DMS53 (cell line): ENCODE data around the gene CNPPD1.
A peak's percentile ranks its signal among the peaks of the same experiment; 100 is the strongest.

Experiments
- DNase-seq: peaks from one replicate; lab custom pipeline; 2025; lab: John Stamatoyannopoulos, UW

CNPPD1 gene

DNA sequence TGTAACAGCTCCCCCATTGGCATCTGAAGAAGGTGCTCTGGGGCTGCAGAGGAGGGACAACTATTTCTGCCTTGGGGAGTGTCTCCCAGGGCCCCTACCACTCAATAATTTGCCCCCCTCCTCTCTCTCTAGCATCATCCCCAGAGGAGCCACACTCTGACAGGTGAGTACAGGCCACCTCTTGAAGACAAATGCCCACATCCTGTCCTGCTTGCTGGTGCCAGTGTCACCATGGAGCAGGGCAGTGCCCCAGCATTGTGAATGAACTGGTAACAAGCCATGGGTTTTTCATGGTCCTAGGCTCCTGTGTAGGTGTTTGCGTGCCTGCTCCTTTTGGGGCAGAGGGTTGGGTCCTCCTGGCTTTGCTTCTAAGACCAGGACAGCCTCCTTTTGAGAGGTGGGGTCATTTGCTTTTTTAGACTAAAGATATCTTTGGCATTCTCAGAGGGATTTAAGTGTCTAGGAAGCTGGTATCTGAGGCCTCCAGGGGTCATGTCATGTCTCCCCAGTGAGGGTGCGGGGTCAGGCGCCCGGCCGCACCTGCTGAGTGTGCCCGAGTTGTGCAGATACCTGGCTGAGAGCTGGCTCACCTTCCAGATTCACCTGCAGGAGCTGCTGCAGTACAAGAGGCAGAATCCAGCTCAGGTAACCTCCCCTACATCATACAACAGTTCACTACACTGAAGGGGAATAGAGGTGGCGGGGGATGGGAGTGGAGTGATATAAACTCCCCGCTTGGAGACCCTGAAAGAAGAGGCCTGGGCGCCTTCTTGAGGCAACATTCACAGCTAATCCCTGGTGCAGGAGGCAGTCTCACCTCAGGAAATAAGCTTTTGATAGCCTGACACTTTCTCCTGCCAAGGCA lies 3.1 kb upstream of the CNPPD1 start:
- no peak for DNase-seq

DNA sequence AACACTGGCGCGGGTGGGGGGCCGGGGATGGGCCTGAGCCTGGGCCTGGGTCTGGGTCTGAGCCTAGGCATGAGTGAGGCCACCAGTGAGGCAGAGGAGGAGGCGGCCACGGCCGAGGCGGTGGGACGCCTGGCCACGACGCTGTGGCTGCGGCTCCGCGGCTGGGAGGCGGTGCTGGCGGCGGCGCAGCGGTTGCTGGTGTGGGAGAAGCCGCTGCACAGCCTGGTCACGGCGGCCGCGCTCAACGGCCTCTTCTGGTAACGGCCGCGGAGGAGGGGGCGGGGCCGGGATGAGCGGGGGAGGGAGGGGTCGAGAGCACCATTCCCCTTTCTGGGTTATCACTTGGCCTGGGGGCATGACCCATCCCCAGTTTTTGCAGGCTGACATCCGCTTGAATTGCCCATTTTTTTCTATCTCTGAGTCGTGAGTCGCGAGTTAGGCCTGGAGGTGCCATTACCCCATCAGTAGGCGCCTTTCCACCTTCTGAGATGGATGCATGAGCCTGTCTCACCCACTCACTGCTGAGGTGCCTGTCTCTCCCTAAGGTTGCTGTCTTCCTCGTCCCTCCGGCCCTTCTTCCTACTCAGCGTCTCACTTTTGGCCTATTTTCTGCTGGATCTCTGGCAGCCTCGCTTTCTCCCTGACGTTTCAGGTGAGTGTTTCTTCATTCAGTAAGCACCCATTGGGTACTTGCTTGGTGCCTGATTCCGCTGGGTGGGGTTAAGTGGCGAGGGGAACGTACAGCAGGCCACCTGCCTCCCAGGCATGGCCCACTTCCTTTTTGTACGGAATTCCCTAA lies 1.9 kb upstream of the CNPPD1 start:
- DNase-seq, result peak; percentile 68

DNA sequence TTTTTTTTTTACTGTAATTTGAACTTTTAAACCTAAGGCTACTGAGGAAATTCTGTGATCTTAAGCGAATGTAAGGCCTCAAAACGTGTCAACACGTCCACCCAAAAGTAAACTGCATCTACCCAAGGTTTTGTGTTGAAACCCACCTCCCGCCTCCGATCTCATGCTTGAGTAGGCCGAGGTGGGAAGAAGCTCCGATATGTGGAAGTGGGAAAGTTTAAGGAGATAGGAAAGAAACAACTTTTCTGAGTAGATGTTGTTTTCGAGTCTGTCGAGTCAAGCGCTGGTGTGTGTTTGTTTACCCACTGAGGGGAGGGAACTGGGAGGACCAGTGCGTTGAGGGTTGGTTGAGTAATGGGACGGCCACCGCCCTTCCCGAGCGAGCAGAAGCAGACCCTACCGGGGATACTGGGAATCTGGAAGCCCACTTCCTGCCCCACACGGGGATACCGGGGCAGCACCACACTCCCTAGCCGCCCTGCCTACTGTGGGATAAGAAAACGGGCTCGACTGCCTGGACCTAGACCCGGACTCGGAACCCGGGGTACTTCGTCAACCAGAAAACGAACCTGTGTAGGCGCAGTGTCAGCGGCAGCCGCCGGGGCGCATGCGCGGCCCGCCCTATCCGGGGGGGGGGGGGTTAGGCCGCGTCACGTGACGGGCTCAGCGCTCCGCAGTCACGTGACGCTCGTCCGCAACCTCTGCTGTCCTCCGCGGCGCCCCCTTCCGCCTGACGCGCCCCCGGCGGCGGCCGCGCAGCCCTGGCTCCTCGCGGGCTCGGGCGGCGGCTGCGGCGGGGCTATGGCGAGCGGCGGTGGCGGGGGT lies 1.0 kb upstream of the CNPPD1 start, which contains the start of gene RETREG2:
TSS of gene RETREG2 (plus strand) at position 724 of the 825 bp plus-strand sequence. CDS start at position 802, 78 bp downstream.
- DNase-seq, result peak; percentile 91

DNA sequence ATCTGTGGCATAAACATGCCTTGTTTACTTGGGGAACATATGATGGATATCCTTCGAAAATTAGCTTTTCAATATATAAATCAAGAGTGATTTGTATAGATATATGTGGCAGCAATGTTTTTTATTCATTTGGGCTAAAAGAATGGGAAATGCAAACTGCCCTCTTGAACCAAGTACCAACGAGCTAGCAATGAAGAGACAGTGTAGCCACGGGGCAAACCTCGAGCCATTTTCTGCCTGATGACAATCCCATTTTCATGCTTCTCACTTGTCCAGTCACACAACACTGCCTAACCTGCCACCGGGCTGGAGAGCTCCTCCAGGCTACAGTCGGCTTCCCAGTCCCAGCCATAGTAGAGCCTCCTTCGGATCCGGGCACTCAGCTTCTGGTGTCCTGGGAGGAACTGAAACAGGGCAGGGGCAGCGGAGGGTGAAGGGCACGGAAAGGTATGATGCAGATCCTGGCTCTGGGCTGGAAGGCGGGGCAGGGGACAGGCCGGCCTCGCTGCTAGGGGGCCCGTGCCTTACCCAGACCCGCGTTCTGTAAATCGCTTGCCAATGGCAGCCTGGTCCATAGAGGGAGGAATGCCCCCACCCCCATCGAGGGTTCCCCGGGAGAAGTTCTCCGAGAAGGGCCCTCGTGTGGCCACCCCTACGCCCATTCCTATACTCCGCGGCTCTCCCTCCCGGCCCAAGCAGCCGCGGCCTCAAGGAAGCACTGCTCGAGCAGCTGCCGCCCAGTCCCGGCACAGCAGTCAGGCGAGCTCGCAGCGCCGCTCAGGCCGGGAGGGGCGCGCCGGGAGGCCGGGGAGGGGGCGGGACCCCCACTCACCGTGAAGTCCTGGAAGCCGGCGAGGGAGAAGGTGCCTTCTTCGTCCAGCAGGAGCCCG lies 552 bp downstream of the CNPPD1 start:
- peak; percentile 71 for DNase-seq

DNA sequence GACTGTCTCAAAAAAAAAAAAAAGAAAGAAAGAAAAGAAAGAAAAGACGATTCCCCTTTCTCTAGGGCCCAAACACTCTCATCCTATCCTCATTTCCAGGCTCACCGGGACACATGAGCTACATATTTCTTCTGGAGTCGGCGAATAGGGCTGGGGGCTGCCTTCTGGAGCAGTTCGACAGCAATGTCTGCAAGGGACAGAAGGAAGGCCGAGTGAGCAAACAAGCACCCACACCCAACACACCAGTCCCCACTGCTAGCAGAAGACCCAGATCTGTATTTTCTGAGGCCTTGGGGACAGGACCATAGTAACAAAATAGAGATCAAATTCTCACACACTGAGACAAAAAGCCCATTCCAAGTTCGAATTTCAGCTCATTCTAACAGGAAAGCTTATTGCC lies 1.2 kb downstream of the CNPPD1 start:
- no peak for DNase-seq

DNA sequence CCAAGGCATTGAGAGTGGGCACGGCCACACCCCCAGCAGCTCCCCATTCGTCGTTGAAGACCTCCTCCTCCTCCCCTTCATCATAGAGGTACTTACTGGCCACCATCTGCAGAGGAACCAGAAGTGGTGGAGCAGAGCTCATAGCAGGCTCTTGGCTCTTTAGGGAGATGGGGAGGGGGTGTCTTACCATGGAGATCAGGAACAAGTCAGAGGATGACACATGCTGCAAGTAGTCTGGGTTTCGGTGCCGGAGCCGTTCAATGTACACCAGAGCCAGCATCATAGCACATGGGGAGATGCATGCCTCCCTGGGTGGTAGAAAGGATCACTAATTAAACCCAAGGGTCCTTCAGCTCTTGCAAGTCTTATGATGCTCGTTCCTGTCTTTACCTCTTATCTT lies 1.9 kb downstream of the CNPPD1 start:
- no peak for DNase-seq

DNA sequence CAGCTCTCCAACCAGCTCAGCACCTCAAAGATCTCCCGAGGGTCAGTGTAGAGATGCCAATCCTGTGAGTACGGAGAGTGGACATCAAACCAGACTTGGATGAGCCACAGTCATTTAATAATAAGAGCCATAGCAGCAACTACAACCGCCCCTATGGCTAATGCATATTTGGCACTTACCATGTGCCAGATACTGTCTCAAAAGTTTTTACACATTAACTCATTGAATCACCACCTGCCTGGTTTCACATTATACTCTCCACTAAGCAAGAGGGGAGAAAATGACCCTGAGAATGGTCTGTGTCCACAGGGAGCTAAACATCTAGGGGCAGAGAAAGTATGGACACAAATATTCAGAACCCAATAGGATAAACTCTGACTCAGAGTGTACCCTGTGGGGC lies 2.6 kb downstream of the CNPPD1 start:
- no peak for DNase-seq

DNA sequence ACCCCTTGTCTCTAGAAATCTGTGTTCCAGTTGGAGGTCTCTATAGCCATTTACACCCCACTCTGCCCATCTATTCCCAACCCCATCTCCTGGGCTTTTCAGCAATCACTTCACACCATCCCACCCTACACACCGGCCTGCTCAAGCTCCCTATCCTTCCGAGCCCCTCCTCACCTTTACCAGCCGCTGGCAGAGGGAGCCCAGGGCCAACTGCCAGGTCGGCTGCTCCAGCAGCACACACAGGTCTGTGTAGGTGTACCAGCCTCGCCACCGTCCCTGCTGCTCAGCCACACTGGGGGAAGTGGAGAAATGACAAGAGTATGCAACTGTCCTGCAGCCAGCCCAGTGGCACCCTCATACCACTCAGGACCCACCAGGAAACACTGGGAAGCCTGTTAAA lies 3.5 kb downstream of the CNPPD1 start:
- DNase-seq, result no peak

DNA sequence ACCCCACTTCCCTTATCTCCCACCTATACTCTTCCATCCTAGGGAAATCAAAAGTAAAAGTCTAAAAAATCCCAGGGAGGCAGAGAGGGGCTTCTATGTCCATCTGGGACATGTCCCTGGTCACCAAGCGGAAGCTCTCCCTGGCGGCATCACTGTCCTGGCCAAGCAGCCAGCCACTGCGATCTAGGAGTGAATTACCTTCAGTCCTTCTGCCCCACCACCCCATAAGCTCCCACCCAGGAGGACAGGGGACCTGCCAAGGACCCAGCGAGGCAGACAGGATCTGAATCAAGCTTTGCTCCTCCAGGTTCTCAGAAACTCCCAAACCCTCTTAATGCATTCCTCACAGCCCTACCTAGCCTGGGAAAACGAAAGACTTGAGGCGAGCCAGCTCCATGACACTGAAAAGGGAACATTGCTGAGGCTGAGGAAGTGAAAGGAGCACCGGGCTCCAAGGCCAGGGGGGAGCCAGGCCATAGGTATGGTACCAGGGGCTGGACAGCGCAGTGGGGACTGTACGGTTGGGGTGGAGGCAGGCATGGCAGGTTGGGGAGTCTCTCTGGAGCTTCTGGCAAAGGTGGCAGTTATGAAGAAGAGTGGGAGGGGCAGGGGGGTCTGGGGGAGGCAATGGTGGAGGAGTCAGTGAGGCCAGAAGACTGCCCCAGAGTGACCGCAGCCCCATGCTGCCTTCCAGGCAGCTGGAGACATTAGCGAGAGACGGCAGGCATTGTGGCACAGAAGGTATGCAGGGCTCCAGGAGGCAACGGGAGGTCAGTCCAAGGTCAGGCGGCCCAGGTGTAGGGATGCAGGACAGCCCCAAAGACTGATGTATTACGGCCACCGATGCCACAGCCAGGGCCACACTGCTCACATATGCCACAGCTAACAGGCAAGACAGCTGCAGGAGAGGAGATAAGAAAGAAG lies 4.2 kb downstream of the CNPPD1 start:
- DNase-seq, result no peak

DNA sequence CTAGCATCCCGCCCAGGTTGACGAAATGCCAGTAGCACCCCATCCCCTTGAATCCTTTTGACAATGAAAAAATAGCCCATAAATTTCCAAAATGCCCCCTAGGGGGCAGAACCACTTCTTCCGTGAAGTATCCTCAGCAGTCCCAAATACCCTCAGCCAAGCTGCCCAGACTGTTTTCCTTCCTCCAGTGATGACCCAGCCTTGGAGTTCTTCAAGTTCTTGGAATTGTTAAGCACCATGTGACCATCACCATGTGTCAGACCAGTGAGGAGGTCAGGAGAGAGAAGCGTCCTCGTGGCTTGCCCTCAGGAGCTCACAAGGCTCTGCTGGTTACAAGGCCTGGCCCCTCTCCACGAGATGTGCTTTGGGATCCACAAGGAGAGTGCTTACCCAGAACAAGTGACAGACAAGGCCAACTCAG lies 5.5 kb downstream of the CNPPD1 start:
- DNase-seq, result peak; percentile 58

DNA sequence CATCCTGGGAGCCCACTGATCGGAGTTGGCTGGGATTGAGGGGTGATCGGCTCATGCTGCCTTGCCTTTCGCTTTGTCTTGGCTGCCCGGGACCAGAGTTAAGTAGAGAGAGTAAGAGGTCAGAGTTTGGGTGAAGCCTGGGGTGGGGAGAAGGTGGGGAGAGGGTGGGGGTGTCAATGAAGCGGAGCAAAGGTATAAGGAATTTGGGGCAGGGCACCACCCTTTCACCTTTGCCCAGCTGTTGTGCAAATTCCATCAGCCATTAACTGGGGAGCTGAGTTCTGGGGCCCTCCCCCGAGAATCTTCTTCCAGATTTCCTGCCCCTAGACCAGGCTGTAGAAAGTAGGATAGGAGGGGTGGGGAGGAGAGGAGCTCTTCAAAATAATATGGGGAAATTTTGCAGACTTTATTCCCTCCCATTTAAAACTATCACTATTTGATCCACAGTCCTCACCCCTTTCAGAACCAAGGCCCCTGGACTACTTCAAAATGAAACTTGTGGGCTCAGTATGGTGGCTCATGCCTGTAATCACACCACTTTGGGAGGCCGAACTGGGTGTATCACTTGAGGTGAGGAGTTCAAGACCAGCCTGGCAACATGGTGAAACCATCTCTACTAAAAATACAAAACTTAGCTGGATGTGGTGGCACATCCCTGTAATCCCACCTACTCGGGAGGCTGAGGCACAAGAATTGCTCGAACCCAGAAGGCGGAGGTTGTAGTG lies 6.6 kb downstream of the CNPPD1 start, which contains the start of gene SLC23A3:
TSS of gene SLC23A3 (minus strand) at position 100 of the 725 bp plus-strand sequence. CDS start at position 55, 45 bp downstream.
- no peak for DNase-seq

DNA sequence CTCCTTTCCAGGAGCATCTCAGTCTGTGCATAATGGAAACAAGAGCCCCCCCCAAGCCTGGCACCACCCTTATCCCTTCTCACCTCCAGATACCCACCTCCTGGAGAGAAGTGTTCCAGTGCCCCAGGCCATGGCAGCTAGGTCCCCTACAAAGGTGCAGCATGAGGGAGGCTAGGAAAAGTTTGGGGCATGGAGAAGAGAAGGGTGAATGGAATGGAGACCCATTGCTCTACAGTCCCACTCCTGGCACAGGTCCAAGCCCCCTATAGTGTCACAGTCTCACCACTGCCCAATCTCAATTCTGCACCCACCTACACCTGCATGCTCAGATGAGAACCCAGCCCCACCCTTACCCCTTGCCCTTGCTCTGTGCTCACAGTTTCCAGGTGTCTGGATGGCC lies 7.8 kb downstream of the CNPPD1 start:
- DNase-seq, result no peak

DNA sequence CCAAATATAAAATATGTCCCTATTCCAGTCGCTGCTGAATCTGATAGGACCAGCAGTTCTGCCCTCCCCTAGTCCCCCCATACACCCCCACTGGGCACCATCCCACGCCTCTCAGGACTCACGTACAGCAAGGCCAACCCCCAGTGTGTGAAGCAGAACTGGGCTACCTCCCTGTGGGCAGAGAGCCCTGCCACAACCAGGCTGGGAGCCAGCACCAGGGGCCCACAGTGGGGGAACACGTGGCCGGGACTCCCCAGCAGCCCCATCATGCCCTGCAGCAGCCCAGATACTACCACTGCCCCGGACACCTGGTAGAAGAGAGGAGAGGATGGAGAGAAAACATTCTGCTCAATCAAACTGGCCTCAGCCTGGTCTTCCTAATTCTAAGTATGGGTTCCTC lies 8.2 kb downstream of the CNPPD1 start:
- DNase-seq, result no peak

DNA sequence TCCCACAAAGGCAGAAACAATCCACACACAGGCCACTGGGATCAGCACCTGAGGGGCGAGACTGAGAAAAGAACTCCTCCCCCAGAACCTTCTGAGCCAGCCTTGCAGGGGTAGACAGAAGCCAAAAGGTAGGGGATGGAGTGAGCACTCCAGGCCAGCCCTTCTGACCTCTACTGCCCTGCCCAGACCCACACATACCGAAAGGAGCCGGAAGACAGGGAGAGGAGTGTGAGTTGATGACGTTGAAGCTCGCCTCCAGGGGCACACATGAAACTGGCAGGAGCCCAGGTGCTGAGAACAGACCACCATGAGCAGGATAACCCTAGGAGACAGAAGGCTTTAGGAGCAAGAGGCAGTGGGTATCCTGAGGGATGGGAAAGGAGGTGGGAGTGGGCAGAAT lies 8.7 kb downstream of the CNPPD1 start:
- DNase-seq, result no peak

DNA sequence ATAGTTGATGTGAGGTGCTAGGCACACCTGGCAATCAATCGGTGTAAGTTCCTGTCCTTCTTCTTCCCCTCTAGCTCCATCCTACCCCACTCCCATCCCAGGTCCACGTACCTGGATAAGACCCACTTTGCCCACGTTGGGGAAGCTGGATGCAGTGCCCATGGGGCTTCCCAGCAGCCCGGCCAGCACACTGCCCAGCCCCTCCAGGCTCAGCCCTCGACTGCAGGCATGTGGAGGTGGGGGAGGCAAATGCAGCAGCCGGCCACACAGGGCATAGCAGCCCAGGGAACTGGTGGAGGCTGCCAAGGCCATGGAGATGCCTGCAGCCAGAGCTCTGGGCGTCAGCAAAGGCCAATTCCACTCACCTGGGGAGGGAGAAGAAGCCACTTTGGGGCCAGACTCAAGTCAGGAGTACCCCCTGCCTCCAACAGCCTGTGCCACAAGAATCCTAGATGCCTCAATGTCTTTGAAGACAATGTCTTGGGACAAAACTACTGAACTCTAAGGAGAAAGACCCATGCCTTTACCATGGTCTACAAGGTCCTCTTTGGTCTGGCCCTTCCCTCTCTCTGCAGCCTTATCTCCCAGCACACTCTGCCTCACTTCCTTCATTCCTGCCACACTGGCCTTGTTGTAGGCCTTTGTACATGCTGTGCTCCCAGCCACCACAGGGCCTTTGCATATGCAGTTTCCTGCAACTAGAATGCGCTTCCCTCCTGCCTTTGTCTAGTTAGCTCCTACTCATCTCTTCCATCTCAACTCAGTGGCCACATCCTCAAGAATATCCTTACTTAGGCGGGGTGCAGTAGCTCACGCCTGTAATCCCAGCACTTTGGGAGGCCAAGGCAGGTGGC lies 11.4 kb downstream of the CNPPD1 start:
- DNase-seq, result no peak

DNA sequence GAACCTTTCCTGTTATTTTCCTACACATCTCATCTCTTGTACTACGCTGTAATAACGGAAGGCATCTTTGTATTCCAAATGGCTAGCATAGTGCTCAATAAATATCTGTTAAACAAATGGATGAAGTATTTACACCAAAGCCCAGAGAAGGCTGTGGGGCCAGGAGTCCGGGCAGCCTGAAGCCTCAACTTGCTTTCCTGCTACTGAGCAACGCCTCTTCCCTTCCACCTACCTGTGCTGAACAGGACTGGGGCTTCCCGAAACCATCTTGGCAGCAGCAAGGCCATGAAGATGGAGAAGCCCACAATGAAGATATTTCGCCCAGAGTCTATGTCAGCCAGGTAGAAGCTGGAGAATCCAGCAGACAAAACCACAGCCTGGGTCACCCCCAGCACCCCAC lies 13.6 kb downstream of the CNPPD1 start:
- DNase-seq, result no peak

DNA sequence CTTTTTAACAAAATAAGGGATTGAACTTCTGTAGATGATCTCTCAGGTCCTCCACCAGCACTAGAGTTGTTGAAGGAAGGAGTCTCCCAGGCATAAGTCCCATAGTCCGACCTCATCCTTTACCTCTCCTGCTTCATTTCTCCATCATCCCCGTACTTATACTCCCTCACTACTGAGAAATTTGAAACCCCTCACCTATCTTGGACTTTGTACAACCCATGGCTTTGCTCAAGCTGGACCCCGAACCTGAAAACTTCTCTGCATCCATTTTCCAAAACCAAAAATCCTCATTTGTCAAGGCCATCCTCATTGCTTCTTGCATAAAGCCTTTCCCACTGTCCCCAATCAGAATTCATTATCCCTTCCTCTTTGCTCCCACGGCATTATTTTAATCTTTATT lies 15.6 kb downstream of the CNPPD1 start:
- no peak for DNase-seq
